KBM-7 (cell line): ENCODE data around the gene GRAMD4.

Source experiments
- DNase-seq: peaks from one replicate; pipeline ENCODE4 v3.0.0-alpha.2; 2015
- in situ Hi-C: fragments of 300-500 bp; cut with MboI; formaldehyde crosslinking; loops from 2 replicates; pipeline ENCODE4 v1.14.3; 2020; ENCODE audit warnings: low sequenced_read_pairs, low pct_unique_long_range_greater_than_20kb, mixed read lengths

Gene GRAMD4

GRCh38 chr22:46649141-46650077 lies 29.2 kb downstream of the GRAMD4 start:
- in situ Hi-C loops, result no loop called here
- DNase-seq, result peak; percentile 11

- in situ Hi-C loops, result no loop called here
- DNase-seq, result peak; percentile 39
Measured at GRCh38 chr22:46650078-46650810, 30.1 kb downstream of the GRAMD4 start.

GRCh38 chr22:46651316-46651715 lies 31.1 kb downstream of the GRAMD4 start:
- in situ Hi-C loops, result no loop called here

GRCh38 chr22:46652081-46652846 lies 32.1 kb downstream of the GRAMD4 start:
- no peak for DNase-seq
- in situ Hi-C loops, result no loop called here

More at GRCh38 chr22:46651316-46651715, 31.1 kb downstream of the GRAMD4 start:
- no peak for DNase-seq

GRCh38 chr22:46652847-46653331 lies 32.7 kb downstream of the GRAMD4 start:
- in situ Hi-C loops, result no loop called here
- DNase-seq, result no peak

- no peak for DNase-seq
- in situ Hi-C loops, result no loop called here
Measured at GRCh38 chr22:46653596-46653995, 33.4 kb downstream of the GRAMD4 start.

- DNase-seq, result no peak
- in situ Hi-C loops, result no loop called here
Measured at GRCh38 chr22:46654426-46654825, 34.2 kb downstream of the GRAMD4 start.

GRCh38 chr22:46654927-46655595 lies 34.9 kb downstream of the GRAMD4 start:
- no peak for DNase-seq
- in situ Hi-C loops, result no loop called here

GRCh38 chr22:46655861-46656608 lies 35.8 kb downstream of the GRAMD4 start:
- no peak for DNase-seq
- in situ Hi-C loops, result no loop called here

- in situ Hi-C loops, result no loop called here
- no peak for DNase-seq
Measured at GRCh38 chr22:46656856-46657654, 36.9 kb downstream of the GRAMD4 start.

GRCh38 chr22:46657655-46657953 lies 37.4 kb downstream of the GRAMD4 start:
- DNase-seq, result no peak
- in situ Hi-C loops, result no loop called here

- DNase-seq, result no peak
- in situ Hi-C loops, result no loop called here
Measured at GRCh38 chr22:46657996-46658947, 38.1 kb downstream of the GRAMD4 start.

- DNase-seq, result no peak
- in situ Hi-C loops, result no loop called here
Measured at GRCh38 chr22:46659059-46659790, 39.0 kb downstream of the GRAMD4 start.

GRCh38 chr22:46659791-46660186 lies 39.6 kb downstream of the GRAMD4 start:
- no peak for DNase-seq
- in situ Hi-C loops, result no loop called here

- in situ Hi-C loops, result no loop called here
Measured at GRCh38 chr22:46660604-46661201, 40.5 kb downstream of the GRAMD4 start.

More at GRCh38 chr22:46660604-46661201, 40.5 kb downstream of the GRAMD4 start:
- DNase-seq, result no peak
